Ascending aorta (tissue), 2 donors: ENCODE data around the gene BCL2L12. TPM values are rescaled to one million over a fixed set of nuclear protein-coding genes. Genes with fewer than 3 reads are reported as not detected.

Experiments
- DNase-seq, 2 donors: peaks; one replicate each; pipeline ENCODE4 v3.0.0-alpha.2; 2019; ENCODE audit warnings: low spot score in 2 of 2
- H3K27ac ChIP-seq, 2 donors: fragments of 200-600 bp; sonication (generic); one replicate each; pipeline ENCODE4 v1.5.1; 2016 to 2017; ENCODE audit warnings: mild to moderate bottlenecking in 1 of 2
- H3K27me3 ChIP-seq: fragments of 200-600 bp; sonication (generic); one replicate; pipeline ENCODE4 v1.5.1; 2017
- H3K36me3 ChIP-seq, 2 donors: fragments of 200-600 bp; sonication (generic); one replicate each; pipeline ENCODE4 v1.5.1; 2016
- H3K4me1 ChIP-seq, 2 donors: fragments of 200-600 bp; sonication (generic); one replicate each; pipeline ENCODE4 v1.5.1; 2016 to 2017; ENCODE audit warnings: mild to moderate bottlenecking in 1 of 2
- H3K4me3 ChIP-seq, 2 donors: fragments of 200-600 bp; sonication (generic); one replicate each; pipeline ENCODE4 v1.5.1; 2016 to 2017; ENCODE audit warnings: mild to moderate bottlenecking in 1 of 2
- H3K9me3 ChIP-seq, 2 donors: fragments of 200-600 bp; sonication (generic); one replicate each; pipeline ENCODE4 v1.5.1; 2016
- CTCF ChIP-seq, 3 experiments: fragments of 200-600 bp in 2 of 3; fragments of 450-650 bp in 1 of 3; sonication (generic) in 2 of 3; IDR thresholded peaks; one replicate each; pipeline ENCODE4 v1.5.1; 2016 to 2019; ENCODE audit warnings: antibody characterized with exemption in 3 of 3, mild to moderate bottlenecking in 1 of 3, moderate library complexity in 1 of 3
- intact Hi-C: fragments of 100-400 bp; cut with DNase I; formaldehyde crosslinking; loops from one replicate; pipeline ENCODE4 v1.15.1; 2023
- total RNA-seq: library from RNA; depleted of rRNA; stranded (reverse); fragments of >200 nt; gene quantifications from one replicate; pipeline ENCODE4 v1.1.0, GENCODE V29; 2016

BCL2L12 gene
- total RNA-seq, 1 donor from 2014 or later: 0.64 TPM

GRCh38 chr19:49685845-49686332, 20.2 kb downstream of the BCL2L12 start:
- Histone ChIP-seq H3K4me3 (no peak overlapping the region), H3K4me1 (peaks cover 0 to 11% of the 10 kb centered on the region in 2 donors), H3K27ac (no peak overlapping the region), H3K27me3 (no peaks in the 10 kb centered on the region), H3K36me3 (peaks cover 49 to 72% of the 10 kb centered on the region in 2 donors), H3K9me3 (no peaks in the 10 kb centered on the region)
- intact Hi-C loops: no loop called here
- DNase-seq: no peak
- no peak for TF ChIP-seq CTCF (IDR thresholded peaks at IDR 0.05)

GRCh38 chr19:49686503-49687088, 20.9 kb downstream of the BCL2L12 start:
- no peak overlapping the region for H3K4me3 ChIP-seq
- H3K36me3 ChIP-seq: peaks cover 48 to 65% of the 10 kb centered on the region in 2 donors
- DNase-seq: no peak
- H3K9me3 ChIP-seq: no peaks in the 10 kb centered on the region
- H3K4me1 ChIP-seq: peaks cover 0 to 15% of the 10 kb centered on the region in 2 donors
- intact Hi-C loops: no loop called here
- H3K27me3 ChIP-seq: no peaks in the 10 kb centered on the region
- TF ChIP-seq CTCF (IDR thresholded peaks at IDR 0.05): no peak
- no peak overlapping the region for H3K27ac ChIP-seq

GRCh38 chr19:49687150-49687549, 21.4 kb downstream of the BCL2L12 start:
- Histone ChIP-seq H3K27ac (no peak overlapping the region), H3K36me3 (peaks cover 42 to 59% of the 10 kb centered on the region in 2 donors)
- intact Hi-C loops: no loop called here

GRCh38 chr19:49687566-49688316, 22.0 kb downstream of the BCL2L12 start:
- Histone ChIP-seq H3K4me1 (peaks cover 0 to 17% of the 10 kb centered on the region in 2 donors), H3K4me3 (no peak overlapping the region), H3K27me3 (no peaks in the 10 kb centered on the region), H3K27ac (no peak overlapping the region), H3K9me3 (no peaks in the 10 kb centered on the region), H3K36me3 (peaks cover 37 to 53% of the 10 kb centered on the region in 2 donors)
- intact Hi-C loops: no loop called here
- no peak for DNase-seq
- no peak for TF ChIP-seq CTCF (IDR thresholded peaks at IDR 0.05)

More at GRCh38 chr19:49687150-49687549, 21.4 kb downstream of the BCL2L12 start:
- TF ChIP-seq CTCF (IDR thresholded peaks at IDR 0.05): no peak
- Histone ChIP-seq H3K27me3 (no peaks in the 10 kb centered on the region), H3K9me3 (no peaks in the 10 kb centered on the region), H3K4me1 (peaks cover 0 to 17% of the 10 kb centered on the region in 2 donors), H3K4me3 (no peak overlapping the region)
- DNase-seq: no peak

- no peak overlapping the region for H3K27ac ChIP-seq
- H3K9me3 ChIP-seq: no peaks in the 10 kb centered on the region
- DNase-seq: no peak
- H3K27me3 ChIP-seq: no peaks in the 10 kb centered on the region
- peaks cover 29 to 44% of the 10 kb centered on the region in 2 donors for H3K36me3 ChIP-seq
- TF ChIP-seq CTCF (IDR thresholded peaks at IDR 0.05): no peak
- peak overlapping the region in 1 of 2 donors; percentile 65 for H3K4me3 ChIP-seq
- peaks cover 0 to 17% of the 10 kb centered on the region in 2 donors for H3K4me1 ChIP-seq
- intact Hi-C loops: no loop called here
Measured at GRCh38 chr19:49688531-49689132, 22.9 kb downstream of the BCL2L12 start.
